GM19025 (cell line): ENCODE results near the gene DBET.
"Not testable (repeated sequence)": the region's sequence is repeated elsewhere in the genome, so short reads cannot be mapped to it uniquely, and the experiment has no call there.

Experiments
- ATAC-seq: cut with Tn5 transposase; IDR thresholded peaks from one replicate; pipeline ENCODE4 v1.9.1; 2021; ENCODE audit warnings: mild to moderate bottlenecking, low read depth, moderate library complexity; ENCODE audit not compliant: unreplicated experiment

The DBET gene

GRCh38 chr4:190049378-190050239, 14.7 kb upstream of the DBET start:
- not testable (repeated sequence) for ATAC-seq

- ATAC-seq, result not testable (repeated sequence)
Measured at GRCh38 chr4:190058997-190059396, 5.3 kb upstream of the DBET start.

- ATAC-seq, result not testable (repeated sequence)
Measured at GRCh38 chr4:190064805-190065204, 503 bp downstream of the DBET start.

- not testable (repeated sequence) for ATAC-seq
Measured at GRCh38 chr4:190068351-190068750, 4.0 kb downstream of the DBET start.

DNA sequence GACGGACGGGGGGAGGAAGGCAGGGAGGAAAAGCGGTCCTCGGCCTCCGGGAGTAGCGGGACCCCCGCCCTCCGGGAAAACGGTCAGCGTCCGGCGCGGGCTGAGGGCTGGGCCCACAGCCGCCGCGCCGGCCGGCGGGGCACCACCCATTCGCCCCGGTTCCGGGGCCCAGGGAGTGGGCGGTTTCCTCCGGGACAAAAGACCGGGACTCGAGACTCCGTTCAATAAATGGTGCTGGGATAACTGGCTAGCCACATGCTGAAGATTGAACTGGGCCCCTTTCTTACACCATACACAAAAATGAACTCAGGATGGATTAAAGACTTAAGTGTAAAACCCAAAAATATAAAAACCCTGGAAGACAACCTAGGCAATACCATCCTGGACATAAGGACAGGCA, 28.8 kb downstream of the DBET start:
- ATAC-seq, result not testable (repeated sequence)

DNA sequence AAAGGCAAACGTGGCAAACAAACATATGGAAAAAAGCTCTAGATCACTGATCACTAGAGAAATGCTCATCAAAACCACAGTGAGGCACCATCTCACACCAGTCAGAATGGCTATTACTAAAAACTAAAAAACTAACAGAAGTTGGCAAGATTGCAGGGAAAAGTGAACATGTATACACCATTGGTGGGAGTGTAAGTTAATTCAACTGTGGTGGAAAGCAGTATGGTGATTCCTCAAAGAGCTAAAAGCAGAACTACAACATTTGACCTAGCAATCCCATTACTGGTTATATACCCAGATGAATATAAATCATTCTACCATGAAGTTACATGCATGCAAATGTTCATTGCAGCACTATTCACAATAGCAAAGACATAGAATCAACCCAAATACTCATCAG, 29.7 kb downstream of the DBET start:
- not testable (repeated sequence) for ATAC-seq

DNA sequence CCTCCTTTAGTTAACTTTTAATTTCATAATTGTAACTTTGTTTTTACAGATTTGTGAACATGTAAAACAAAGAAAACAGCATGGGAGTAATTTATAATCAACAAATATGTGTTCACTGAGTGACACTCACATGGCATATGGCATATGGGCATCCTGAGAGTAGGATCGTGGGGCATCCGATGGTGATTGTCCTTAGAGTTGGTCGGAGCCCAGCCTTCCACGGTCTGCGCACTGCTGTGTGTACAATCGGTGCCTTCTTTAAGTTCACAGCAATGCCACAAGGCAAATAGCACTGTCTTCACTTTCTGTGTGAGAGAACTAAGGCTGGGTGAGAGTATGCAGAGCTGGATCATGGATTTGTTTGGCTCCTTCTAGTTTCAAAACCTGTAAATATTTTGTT, 31.0 kb downstream of the DBET start:
- ATAC-seq, result not testable (repeated sequence)

DNA sequence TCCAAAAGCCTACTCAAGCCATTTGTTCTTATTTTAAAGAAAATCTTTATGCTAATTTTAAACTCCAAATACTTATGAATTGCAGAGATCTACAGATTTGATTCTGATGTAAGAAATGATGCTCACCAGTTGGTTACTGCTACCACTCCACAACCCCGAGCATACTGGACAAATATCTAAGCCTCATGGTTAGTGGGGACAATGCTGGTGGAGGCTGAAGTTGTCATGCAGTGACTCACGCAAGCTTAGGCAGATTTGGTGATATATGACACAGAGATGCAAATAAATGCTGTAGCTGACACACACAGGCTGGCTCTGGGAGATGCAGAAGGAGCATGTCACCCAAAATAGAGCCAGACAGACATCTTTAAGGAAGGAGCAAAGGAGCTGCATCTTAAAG, 35.3 kb downstream of the DBET start:
- not testable (repeated sequence) for ATAC-seq

DNA sequence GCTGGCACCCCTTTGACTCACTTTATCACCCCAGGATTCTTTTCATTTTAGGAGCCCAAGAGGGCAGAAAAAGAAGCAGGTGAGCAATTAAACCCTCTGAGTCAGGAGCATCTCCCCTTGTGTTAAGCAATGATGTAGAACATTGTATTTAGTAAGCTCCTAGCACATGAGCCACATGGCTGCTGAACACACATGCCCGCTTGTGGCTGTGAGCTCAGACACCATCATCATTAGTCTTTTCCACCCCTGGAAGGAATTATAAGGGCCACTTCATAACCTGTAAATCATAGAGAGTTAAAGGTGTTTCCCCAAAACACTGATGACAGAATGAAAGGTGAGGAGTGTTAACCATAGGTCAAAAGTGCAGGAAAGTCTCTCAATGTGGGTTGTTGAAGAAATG, 37.2 kb downstream of the DBET start:
- not testable (repeated sequence) for ATAC-seq

- not testable (repeated sequence) for ATAC-seq
Measured at GRCh38 chr4:190106191-190106590, 41.9 kb downstream of the DBET start.

- ATAC-seq, result not testable (repeated sequence)
Measured at GRCh38 chr4:190106611-190107480, 42.5 kb downstream of the DBET start.

DNA sequence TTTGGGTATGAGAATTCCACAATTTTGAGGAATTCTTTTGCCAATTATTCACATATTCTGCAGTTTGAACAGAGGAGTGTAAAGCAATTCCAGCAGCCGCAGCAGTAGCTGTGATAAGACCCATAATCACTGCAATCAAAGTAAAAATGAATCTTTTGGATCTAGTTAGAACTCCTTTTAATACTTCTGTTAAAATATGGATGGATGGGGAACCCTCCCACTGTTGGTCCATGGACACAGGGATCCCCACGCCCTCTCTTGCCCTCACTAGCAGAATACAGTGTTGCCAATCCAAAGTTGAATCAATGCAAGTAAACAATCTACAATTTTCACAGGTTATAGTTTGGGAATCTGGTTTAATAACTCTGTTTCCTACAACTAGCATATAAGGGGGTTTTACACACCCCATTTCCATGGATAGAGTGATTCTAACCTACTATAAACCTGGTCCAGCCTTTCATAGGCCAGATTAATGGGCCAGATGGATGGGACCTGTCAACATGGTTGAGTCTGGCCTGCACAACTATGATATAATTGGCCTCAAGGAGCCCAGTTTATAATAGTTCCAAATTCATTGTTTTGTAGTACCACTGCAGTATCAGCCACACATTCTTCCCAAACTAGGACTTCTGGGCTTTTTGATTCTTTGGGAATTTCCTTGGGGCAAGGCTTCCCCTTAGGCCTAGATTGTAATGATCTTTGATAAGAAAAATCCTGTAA, 43.6 kb downstream of the DBET start:
- not testable (repeated sequence) for ATAC-seq

GRCh38 chr4:190108756-190109155, 44.5 kb downstream of the DBET start:
- ATAC-seq, result not testable (repeated sequence)

DNA sequence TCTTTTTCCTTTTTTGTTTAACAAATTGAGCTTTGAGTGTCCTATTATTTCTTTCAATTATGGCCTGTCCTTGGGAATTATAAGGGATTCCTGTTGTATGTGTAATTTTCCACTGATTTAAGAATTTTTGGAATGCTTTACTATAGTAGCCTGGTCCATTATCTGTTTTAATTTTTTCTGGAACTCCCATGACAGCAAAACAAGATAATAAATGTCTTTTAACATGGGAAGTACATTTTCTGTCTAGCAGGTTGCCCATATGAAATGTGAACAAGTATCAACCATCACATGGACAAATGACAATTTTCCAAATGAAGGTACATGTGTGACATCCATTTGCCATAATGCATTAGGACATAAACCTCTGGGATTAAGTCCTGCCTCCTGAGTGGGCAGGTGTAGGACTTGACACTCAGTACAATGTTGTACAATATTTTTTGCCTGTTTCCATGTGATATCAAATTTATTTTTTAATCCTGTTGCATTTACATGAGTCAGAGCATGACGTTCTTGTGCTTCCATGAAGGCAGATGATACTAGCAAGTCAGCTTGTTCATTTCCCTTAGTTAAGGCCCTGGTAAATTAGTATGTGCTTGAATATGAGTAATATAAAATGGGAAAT, 45.2 kb downstream of the DBET start:
- ATAC-seq, result not testable (repeated sequence)

DNA sequence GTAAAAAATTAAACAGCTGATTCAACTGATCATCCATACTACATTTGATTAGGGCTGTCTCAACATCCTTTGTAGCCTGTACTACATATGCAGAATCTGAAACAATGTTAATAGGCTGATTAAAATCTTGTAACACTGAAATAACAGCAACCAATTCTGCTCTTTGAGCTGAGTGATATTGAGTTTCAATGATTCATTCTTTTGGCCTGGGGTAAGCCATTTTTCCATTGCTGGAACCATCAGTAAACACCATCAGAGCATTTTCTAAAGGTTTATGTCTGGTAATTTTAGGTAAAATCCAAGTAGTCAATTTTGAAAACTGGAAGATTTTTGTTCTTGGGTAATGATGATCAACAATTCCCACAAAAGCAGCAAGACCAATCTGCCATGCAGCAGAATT, 45.7 kb downstream of the DBET start:
- not testable (repeated sequence) for ATAC-seq

GRCh38 chr4:190110570-190111295, 46.4 kb downstream of the DBET start:
- not testable (repeated sequence) for ATAC-seq

DNA sequence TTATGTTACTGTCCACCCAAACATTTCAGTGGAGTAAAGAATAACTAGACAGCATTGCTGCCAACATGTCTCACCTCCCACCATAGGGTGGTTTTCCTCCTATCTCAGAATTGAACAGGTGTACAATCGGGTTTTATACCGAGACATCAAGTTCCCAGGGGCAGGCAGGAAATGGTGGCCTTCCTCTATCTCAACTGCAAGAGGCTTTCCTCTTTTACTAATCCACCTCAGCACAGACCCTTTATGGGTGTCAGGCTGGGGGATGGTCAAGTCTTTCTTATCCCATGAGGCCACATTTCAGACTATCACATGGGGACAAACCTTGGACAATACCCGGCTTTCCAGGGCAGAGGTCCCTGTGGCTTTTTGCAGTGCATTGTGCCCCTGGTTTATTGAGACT, 48.6 kb downstream of the DBET start:
- ATAC-seq, result not testable (repeated sequence)

GRCh38 chr4:190114991-190115390, 50.7 kb downstream of the DBET start:
- not testable (repeated sequence) for ATAC-seq
